Brain pericyte (primary cell): ENCODE data around the gene NHS.

Source experiments
- DNase-seq: peaks from one replicate; pipeline ENCODE4 v3.0.0-alpha.2; 2012; ENCODE audit warnings: low read depth, low spot score

Gene NHS

DNA sequence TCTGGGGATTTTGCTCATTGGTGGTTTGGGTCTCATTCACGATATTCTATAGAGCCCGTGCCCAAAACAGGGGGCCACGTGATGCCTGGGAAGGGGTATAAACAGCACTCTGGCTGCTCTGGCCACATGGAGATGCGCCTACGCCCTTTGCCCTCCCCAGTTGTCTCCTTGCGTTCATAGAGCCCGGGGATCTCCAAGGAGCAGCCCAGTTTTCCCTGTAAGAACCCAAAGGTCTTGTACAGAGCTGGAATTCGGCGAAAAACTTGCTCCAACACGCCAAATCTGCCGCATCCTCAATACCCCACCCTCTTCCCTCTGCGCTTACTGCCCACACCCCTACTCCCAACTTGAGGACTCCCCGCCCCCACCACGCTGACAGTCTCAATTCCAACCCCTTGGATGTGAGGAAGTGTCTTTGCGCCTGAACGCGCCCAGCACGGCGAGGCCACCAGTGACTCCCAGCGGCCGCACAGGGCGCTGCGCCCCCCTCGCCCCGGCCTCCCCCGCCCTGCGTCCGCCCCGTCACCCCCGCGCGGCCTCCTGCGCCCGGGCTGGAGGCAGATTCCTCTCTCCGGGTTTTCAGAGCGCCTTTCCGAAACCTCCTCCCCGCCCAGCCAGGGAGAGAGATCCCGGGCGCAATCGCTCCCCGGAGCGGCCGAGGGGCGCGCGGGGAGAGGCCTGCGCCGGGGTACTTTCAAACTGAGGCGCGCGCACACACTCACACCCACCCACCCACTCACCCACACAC, at the start of gene NHS:
NHS (plus strand) TSS at position 582 of the 748 bp plus-strand sequence. CDS start 558 bp downstream, outside the sequence.
- DNase-seq: no peak

DNA sequence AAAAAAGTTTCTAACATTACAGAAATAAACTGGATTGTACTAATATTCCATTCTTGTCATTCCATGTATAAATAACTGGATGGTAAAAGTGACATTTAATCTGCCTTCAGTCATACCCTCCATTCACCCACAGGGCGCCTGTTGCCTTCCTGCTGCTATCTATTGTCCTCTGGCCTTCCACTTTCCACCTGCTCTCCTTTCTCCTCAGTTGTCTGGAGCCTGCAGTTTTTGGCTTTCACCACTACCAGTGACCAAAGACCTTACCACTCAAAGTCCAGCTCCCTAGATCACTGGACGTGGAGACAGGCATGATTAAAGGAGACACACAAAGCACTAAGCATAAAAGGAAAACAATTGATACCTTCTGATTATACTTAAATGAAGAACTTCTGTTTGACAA, 46.2 kb upstream of the NHS start:
- no peak for DNase-seq

GRCh38 chrX:17336377-17336776, 38.6 kb upstream of the NHS start:
- DNase-seq: no peak

GRCh38 chrX:17355976-17356375, 19.0 kb upstream of the NHS start:
- no peak for DNase-seq

GRCh38 chrX:17359500-17359899, 15.5 kb upstream of the NHS start:
- no peak for DNase-seq

GRCh38 chrX:17361620-17362019, 13.4 kb upstream of the NHS start:
- no peak for DNase-seq

DNA sequence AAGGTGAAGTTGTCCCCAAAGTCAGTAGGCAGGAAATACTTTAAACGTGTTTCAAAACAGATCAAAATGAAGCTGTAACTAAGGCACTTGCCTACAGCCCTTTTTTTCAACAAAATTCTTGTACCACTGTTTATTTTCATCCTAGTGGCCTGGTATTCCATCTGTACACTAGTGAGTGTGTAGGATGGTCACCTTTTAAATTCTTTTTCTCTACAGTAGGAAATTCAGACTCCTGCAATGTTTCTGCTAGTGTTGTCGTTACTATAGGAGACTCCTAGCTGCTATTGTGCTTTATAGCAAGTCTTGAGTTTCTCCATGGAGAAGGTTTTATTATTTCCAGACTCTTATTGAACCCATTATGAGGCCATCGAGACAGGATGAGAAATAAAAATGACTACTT, 7.0 kb upstream of the NHS start:
- DNase-seq: no peak

DNA sequence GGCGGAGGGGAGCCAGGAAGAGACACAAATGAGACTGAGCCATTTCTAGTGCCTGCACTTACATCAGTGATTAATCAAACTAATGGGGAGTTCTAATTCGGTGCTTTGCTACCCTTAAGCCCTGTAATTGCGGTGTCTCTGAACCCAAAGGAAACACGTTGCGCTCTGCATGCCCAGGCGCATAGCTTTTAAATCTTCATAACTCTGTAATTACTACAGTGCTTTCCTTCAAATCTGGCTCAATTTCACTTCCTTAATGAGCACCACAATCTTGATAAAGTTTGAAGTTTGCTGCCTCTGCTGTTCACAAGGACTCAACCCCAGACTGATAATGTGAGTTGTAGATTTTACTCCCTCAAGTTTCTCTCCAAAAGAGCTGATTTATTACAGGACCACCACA, 5.7 kb upstream of the NHS start:
- no peak for DNase-seq

GRCh38 chrX:17370191-17370590, 4.8 kb upstream of the NHS start:
- no peak for DNase-seq

DNA sequence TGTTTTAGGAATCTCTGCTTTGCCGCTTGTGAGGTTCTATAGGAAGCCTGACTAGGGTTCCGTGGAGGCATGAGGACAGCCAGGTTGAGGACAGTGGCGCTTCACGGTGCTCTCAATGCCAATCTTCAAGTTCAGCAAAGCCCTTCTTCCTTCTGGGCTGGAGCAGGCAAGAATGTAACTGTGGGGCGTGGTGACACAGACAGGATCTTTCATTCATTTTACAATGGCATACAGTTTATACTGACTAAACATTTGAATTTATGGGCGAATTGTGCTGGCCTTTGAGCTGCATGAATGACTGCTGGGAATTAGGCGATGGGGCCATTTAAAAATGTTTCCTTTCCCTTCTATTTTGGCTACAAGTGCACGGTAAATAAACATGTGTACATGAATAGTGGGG, 2.9 kb upstream of the NHS start:
- no peak for DNase-seq

DNA sequence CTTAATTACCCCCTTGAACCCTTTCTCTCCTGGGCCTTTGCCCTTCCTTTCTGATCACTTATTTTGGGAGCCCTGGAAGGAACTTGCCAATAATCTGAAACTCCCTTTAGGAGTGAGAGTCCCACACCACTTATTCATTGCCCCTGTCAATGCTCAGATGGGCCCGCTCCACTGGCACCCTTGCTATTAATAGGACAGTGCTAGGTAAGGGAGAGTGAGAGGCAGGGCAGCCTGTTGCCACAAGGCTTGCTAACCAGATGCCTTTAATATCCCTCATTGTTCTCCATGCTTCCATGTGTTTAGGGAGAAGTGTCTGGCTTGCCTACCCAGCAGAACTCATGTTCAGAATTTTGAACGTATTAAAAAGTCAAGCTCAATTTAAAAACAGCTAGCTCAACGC, 1.7 kb upstream of the NHS start:
- DNase-seq: no peak

GRCh38 chrX:17375367-17375636, 302 bp downstream of the NHS start:
- no peak for DNase-seq

DNA sequence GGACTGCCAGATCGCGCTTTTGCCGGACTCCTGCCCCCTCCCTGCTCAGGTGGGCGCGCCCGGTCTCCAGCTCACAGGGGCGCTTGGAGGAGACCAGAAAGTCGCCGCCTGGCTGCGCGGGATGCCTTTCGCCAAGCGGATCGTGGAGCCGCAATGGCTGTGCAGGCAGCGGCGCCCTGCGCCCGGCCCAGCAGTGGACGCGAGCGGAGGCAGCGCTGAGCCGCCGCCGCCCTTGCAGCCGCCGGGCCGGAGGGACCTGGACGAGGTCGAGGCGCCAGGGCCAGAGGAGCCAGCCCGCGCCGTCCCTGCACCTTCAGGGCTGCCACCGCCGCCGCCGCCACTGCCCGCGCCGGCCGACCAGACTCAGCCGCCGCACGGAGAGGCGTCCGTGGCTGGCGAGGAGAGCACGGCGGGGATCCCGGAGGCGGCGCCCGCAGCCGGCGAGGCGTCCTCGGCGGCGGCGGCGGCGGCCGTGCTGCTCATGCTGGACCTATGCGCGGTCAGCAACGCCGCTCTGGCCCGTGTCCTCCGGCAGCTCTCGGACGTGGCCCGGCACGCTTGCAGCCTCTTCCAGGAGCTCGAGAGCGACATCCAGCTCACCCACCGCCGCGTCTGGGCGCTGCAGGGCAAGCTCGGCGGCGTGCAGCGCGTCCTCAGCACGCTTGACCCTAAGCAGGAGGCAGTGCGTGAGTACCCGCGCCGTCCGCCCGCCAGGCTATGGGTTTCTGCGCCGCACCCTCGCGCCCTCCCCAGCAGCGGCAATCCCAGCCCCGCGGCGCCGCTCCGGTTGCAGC, 834 bp downstream of the NHS start:
- DNase-seq: no peak

DNA sequence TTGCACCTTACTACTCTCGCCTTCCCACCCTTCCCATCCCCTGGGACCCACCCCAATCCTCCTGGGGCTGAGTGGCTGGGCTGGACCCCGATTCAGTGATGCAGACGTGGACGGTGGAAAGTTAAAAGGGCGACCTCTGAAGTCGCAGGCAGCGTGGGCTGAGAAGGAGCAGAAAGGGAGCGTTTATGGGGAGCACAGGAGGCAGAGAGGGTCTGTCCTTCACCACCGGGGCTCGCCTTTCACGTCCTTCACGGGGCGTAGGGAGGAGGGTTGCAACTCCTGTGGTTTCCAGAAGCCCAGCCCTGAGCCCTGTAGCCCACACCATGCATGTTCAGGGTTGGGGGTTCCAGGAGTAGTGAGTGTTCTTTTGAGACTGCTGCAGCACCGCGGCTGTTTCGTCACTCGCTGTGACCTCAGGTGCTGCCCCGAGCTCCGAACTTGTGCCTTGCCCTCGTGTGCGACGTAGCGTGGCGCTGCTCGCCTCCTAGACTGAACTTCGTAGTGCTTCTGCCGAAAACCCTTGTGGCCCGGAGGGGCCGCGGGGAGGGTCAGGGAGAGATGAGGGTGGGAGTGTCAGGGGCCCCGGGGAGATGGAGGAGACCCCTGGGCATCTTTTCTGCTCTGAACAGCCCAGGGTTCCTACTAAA, 1.6 kb downstream of the NHS start:
- DNase-seq: no peak

DNA sequence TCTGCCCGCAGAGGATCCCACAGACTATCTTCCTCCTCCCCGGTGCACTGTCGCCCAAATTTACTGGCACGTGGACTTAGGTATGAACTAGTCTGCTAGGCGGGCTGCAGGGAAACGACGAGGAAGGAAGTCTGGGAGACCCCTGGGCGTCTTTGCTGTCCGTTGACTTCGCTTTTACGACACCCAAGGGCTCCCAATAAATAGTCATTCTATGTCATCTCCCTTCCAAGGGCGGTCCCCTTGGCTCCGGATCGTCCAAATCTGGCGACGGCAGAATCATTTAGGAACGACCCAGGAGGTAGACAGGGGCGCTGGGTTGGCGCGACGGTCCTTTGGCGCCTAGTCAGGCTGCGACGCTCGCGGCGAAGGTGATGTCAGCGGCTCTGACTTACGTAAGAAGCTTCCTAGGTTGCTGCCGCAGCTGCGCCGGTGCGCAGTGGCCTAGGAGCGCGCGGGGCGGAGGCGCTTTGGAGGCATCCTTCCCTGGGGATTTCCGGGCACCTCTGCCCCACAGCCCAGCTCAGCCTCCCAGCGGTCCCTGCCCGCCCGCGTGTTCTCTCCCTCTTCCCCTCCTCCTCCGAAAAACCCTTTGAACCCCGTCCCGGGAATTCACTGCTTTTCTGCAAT, 2.2 kb downstream of the NHS start:
- DNase-seq: no peak

DNA sequence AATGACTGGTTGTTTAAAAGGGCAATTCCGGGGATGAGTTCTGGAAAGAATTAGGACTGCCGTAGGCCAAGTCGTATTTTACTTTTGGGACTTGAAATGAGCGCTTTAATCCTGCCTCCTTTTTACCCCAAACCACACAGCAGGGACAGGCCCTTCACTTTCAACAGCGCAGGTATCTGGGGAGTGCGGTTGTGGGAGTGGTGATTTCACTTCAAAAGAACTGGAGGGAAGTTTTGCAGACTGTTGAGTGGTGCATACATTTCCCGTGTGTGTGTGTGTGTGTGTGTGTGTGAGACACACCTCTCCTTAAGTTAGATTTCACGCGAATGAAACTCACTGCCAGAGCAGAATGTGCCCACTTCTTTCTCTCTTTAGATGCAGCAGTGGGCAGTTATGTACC, 2.8 kb downstream of the NHS start:
- no peak for DNase-seq

DNA sequence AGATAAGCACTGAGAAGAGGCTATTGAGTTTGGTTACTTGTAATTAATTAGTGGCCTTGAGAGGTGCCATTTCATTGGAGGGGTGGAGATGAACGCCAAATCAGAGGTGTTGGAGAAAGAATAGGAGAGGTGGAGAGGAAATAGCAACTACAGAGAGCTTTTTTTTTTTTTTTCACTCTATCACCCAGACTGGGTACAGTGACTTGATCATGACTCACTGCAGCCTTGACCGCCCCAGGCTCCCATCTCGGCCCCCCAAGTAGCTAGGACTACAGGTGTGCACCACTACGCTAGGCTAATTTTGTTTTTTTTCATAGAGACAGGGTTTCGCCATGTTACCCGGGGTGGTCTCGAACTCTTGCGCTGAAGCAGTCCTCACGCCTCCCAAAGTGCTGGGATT, 5.2 kb downstream of the NHS start:
- DNase-seq: no peak

DNA sequence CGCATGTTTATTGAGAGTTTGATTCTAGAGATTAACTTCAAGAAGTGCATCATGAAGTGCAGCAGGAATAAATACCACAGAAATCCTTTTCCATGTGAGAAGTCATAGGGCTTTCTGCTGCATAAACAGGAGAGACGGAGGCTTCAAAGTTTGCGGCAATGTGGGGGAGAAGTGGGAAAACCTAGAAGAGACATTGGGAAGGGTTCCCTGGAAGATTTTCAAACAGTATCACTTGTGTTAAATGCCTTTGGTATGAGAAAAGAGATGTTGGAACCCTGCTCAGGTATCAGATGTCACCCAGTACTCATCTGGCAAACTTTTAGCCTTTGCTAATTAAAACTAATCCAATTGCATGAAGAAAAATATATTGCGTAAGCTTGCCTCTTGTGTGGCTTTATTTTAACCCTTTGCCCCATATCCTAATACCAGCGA, 15.4 kb downstream of the NHS start:
- DNase-seq: no peak

GRCh38 chrX:17395154-17395553, 20.2 kb downstream of the NHS start:
- DNase-seq: no peak

- no peak for DNase-seq
These were observed 22.1 kb downstream of the NHS start for GRCh38 chrX:17397074-17397473.

GRCh38 chrX:17403189-17403691, 28.2 kb downstream of the NHS start:
- no peak for DNase-seq

DNA sequence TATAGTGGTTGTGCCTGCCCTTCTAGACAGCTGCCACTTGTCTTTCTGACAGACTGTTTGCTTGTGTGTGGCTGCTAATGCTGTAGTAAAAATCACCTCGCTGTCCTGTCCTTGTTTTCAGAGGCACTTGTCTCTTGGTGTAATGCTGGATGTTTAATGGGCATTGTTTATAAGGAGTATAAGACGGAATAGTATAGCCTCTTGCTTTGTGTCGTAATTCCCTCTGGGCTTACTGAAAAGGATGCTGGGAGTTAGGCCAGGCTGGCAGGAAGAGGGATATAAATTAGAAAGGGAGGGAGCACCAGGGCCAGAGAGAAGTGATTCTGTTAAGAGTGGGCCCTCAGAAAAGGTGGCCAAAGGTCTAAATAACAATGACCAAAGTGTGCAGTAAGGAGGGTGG, 29.0 kb downstream of the NHS start:
- no peak for DNase-seq
